ENCODE data around the gene IFNG-AS1. TPM values are rescaled to one million over a fixed set of nuclear protein-coding genes. Genes with fewer than 3 reads are reported as not detected.

IFNG-AS1 gene
- total RNA-seq, 1 experiment from 2014 or later: not detected

- CTCF ChIA-PET: interaction anchor here (1.2 kb wide), 2 partner anchors 13 to 652 kb away, joined by 3 read pairs; no protein-coding TSS in a partner anchor
- BruUV-seq (replicated peaks): no TSS peak
- H3K9me3 ChIP-seq (ENCODE audit: control insufficient read depth in 1 of 2, insufficient read depth in 1 of 2, low read depth in 1 of 2, low read length in 2 of 2): no peaks in the 10 kb centered on the region
- ATAC-seq (no peak), DNase-seq (ENCODE audit: low read depth, low spot score) (no peak)
- no peaks in the 10 kb centered on the region; the same call in 1 of the 2 replicates for H3K9me2 ChIP-seq (ENCODE audit: insufficient read depth)
- TF ChIP-seq CEBPB (IDR thresholded peaks at IDR 0.05; ENCODE audit: low read depth) (peak; percentile 53), REST (IDR thresholded peaks at IDR 0.05; ENCODE audit: low read depth) (no peak), YY1 (IDR thresholded peaks at IDR 0.05; ENCODE audit: extremely low read depth, insufficient replicate concordance, low read depth, low read length) (no peak), CTCF (IDR thresholded peaks at IDR 0.05 in 2 of 3, conservative IDR thresholded peaks at IDR 0.05 in 1 of 3; ENCODE audit: borderline replicate concordance in 1 of 3, insufficient read depth in 1 of 3, low read depth in 2 of 3, low read length in 2 of 3) (no peak)
- H3K4me3 ChIP-seq (replicated peaks in 1 of 2; ENCODE audit: low read depth in 1 of 2, low read length in 2 of 2): no peak overlapping the region
- RAD21 ChIA-PET (ENCODE audit: low non-redundant PET in 1 of 2, low total read pairs in 2 of 2, uncharacterized antibody in 2 of 2, unreplicated experiment in 2 of 2): no interaction called here
- H3K27ac ChIP-seq (ENCODE audit: low read depth, low read length): no peak overlapping the region
- H2AFZ ChIP-seq (ENCODE audit: low read depth, low read length, poor library complexity, severe bottlenecking): no peak overlapping the region
- H3K79me2 ChIP-seq (ENCODE audit: insufficient read depth, low read length): no peaks in the 10 kb centered on the region
- H3K27me3 ChIP-seq (ENCODE audit: insufficient read depth, low read length): no peaks in the 10 kb centered on the region
- H3K9ac ChIP-seq (ENCODE audit: low read length): no peak overlapping the region
- no peaks in the 10 kb centered on the region for H4K20me1 ChIP-seq (ENCODE audit: insufficient read depth)
- POLR2A ChIA-PET: no interaction called here
- H3K36me3 ChIP-seq (ENCODE audit: control insufficient read depth in 1 of 2, insufficient read depth in 2 of 2, low read length in 2 of 2): no peaks in the 10 kb centered on the region
- intact Hi-C loops (cut with micrococcal nuclease): no loop called here
- no peaks in the 10 kb centered on the region for H3K4me1 ChIP-seq (ENCODE audit: control insufficient read depth in 1 of 2, insufficient read depth in 2 of 2, low read length in 2 of 2)
- H3K4me2 ChIP-seq (ENCODE audit: low read length): no peak overlapping the region
Observed at GRCh38 chr12:68007466-68007865, 18.2 kb downstream of the IFNG-AS1 start.
